Body of pancreas (tissue), 4 donors: Measurements from ENCODE around the gene EID2B. TPM values are rescaled to one million over a fixed set of nuclear protein-coding genes. Genes with fewer than 3 reads are reported as not detected.

Source experiments
- ATAC-seq: fragments of 150-250 bp; one replicate; pipeline ENCODE4 v1.9.1; 2016
- DNase-seq, 4 donors: peaks; one replicate each; pipeline ENCODE4 v3.0.0-alpha.2; 2019
- H3K27ac ChIP-seq, 4 donors: fragments of 200-600 bp; sonication (generic); 1 replicate in 3 of 4; 2 replicates in 1 of 4; pipeline versions ENCODE4 v1.5.1 to v1.6.1; 2016 to 2019; ENCODE audit warnings: mild to moderate bottlenecking in 1 of 4, mixed read lengths in 1 of 4, moderate library complexity in 1 of 4
- H3K27me3 ChIP-seq, 2 donors: fragments of 200-600 bp; sonication (generic); one replicate each; pipeline ENCODE4 v1.6.0; 2016; ENCODE audit warnings: mild to moderate bottlenecking in 1 of 2
- H3K36me3 ChIP-seq, 2 donors: fragments of 200-600 bp; sonication (generic); replicated peaks in 1 of 2; 2 replicates each; pipeline ENCODE4 v1.5.1; 2016; ENCODE audit warnings: low read depth in 2 of 2; ENCODE audit not compliant: insufficient read depth in 1 of 2
- H3K4me1 ChIP-seq: fragments of 200-600 bp; sonication (generic); one replicate; pipeline ENCODE4 v1.6.0; 2016
- H3K4me3 ChIP-seq, 2 donors: fragments of 200-600 bp; sonication (generic); 1 replicate in 1 of 2; 2 replicates in 1 of 2; pipeline ENCODE4 v1.5.1; 2016 to 2019
- H3K9me3 ChIP-seq, 3 donors: fragments of 200-600 bp; sonication (generic); 1 replicate in 2 of 3; 2 replicates in 1 of 3; pipeline ENCODE4 v1.5.1; 2016
- POLR2A ChIP-seq, 3 donors: fragments of 450-650 bp; IDR thresholded peaks; one replicate each; pipeline ENCODE4 v1.6.1; 2016; ENCODE audit warnings: antibody characterized with exemption in 3 of 3, mild to moderate bottlenecking in 2 of 3
- WGBS, 2 donors: methylation state at CpG; one replicate each; pipeline ENCODE4 v1.1.5; 2017; 5-methylcytosine and 5-hydroxymethylcytosine counted together
- intact Hi-C: fragments of 100-400 bp; cut with DNase I; formaldehyde crosslinking; loops from one replicate; pipeline ENCODE4 v1.15.1; 2023
- total RNA-seq, 2 donors: library from RNA; depleted of rRNA; stranded (reverse); fragments of >200 nt; gene quantifications; one replicate each; pipeline ENCODE4 v1.1.0, GENCODE V29; 2016
- TF ChIP-seq, protein P1 (sequence below), 7 experiments: fragments of 450-650 bp in 4 of 7; fragments of 200-600 bp in 3 of 7; sonication (generic) in 3 of 7; IDR thresholded peaks; one replicate each; pipeline ENCODE4 v1.5.1; 2016 to 2019; ENCODE audit warnings: antibody characterized with exemption in 7 of 7

The EID2B gene
- total RNA-seq, 2 donors from 2014 or later: 2.0 to 3.9 TPM

DNA sequence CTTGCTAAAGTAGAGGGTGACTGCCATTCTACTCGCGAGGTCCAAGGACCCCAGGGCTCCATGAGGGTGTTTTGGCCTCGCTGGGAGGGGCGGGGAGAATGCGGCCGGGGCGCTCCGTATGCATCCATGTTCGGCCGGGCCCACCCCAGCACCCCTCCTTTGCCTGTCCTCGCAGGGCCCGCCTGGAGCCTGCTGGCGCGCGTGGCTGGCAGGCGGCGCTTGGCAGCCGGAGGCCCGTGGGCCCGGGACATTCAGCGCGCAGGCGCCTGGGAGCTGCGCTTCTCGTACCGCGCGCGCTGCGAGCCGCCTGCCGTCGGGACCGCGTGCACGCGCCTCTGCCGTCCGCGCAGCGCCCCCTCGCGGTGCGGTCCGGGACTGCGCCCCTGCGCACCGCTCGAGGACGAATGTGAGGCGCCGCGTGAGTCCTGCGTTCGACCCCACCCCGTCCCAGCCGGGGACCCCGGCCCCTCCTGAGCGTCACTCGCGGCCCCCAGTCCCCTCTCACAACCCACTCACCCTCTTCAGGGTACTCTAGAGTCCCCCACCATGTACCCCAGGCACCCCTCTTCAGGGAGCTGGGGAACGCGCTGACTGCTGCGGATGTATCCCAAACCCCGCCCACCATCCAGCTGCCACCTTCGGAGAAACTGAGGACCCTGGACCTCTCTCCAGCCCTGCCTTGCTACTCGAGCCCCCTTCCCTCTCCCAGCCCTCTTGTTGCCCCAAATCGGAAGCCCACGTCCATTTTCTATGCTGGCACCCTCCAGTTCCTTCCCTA, 29.8 kb downstream of the EID2B start:
- DNase-seq (peak; percentile 41 to 58 (median 46)), ATAC-seq (peak; percentile 50)
- H3K36me3 ChIP-seq: no peaks in the 10 kb centered on the region
- 13 to 23% methylated on average over 30 to 69 of the region's 69 CpGs for WGBS, 2 donors
- H3K4me3 ChIP-seq: no peak overlapping the region
- no peak for TF ChIP-seq POLR2A (IDR thresholded peaks at IDR 0.05)
- TF ChIP-seq, protein P1, sequence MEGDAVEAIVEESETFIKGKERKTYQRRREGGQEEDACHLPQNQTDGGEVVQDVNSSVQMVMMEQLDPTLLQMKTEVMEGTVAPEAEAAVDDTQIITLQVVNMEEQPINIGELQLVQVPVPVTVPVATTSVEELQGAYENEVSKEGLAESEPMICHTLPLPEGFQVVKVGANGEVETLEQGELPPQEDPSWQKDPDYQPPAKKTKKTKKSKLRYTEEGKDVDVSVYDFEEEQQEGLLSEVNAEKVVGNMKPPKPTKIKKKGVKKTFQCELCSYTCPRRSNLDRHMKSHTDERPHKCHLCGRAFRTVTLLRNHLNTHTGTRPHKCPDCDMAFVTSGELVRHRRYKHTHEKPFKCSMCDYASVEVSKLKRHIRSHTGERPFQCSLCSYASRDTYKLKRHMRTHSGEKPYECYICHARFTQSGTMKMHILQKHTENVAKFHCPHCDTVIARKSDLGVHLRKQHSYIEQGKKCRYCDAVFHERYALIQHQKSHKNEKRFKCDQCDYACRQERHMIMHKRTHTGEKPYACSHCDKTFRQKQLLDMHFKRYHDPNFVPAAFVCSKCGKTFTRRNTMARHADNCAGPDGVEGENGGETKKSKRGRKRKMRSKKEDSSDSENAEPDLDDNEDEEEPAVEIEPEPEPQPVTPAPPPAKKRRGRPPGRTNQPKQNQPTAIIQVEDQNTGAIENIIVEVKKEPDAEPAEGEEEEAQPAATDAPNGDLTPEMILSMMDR (IDR thresholded peaks at IDR 0.05): peak; percentile 31 to 71 (median 57)
- H3K4me1 ChIP-seq: peaks cover 24% of the 10 kb centered on the region
- H3K27ac ChIP-seq: no peak overlapping the region
- H3K9me3 ChIP-seq: no peaks in the 10 kb centered on the region
- intact Hi-C loops: no loop called here
- peaks cover 0 to 9% of the 10 kb centered on the region in 2 donors for H3K27me3 ChIP-seq

DNA sequence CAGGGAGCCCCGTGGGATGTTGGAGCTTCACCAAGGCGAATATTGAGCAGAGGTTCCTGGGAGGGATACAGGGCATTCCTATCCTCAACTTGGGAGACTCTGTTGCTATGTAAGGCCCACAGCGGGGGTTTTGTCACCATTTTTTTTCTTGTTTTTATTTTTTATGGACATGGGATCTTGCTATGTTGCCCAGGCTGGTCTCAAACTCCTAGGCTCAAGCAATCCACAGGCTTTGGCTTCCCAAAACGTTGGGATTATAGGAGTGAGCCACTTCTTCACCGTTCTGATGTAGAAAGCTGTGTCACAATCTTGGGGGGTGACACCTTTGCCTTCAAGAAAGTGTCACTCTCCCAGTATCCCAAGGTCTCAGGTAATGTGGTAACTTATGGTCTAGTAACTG, 31.3 kb downstream of the EID2B start:
- intact Hi-C loops: no loop called here
- H3K4me3 ChIP-seq: no peak overlapping the region
- H3K36me3 ChIP-seq: no peaks in the 10 kb centered on the region
- TF ChIP-seq, protein P1 (IDR thresholded peaks at IDR 0.05): no peak
- no peak for TF ChIP-seq POLR2A (IDR thresholded peaks at IDR 0.05)
- 61 to 70% methylated on average over 5 of the region's 5 CpGs for WGBS, 2 donors
- peaks cover 27% of the 10 kb centered on the region for H3K4me1 ChIP-seq
- ATAC-seq (no peak), DNase-seq (no peak)
- no peaks in the 10 kb centered on the region for H3K9me3 ChIP-seq
- H3K27ac ChIP-seq: no peak overlapping the region
- peaks cover 0 to 9% of the 10 kb centered on the region in 2 donors for H3K27me3 ChIP-seq

DNA sequence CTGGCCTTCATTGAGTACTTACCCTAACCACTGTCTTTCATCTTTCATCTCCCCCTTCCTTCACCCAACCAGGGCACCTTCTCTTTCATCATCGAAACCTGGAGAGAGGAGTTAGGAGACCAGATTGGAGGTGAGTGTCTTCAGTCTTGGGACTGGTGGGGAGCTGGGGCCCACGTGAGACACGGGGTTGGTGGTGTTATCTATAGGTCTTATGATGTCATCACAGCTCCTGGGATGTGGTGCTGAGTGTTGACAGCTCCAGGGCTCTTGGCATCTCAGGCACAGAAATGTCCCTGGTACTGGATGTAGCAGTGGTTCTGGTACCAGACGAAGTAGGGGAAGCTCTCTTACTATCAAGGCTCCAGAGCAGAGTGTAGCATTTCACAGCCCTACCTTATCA, 32.1 kb downstream of the EID2B start:
- intact Hi-C loops: no loop called here
- WGBS, 2 donors: 40 to 41% methylated on average over 4 of the region's 4 CpGs

DNA sequence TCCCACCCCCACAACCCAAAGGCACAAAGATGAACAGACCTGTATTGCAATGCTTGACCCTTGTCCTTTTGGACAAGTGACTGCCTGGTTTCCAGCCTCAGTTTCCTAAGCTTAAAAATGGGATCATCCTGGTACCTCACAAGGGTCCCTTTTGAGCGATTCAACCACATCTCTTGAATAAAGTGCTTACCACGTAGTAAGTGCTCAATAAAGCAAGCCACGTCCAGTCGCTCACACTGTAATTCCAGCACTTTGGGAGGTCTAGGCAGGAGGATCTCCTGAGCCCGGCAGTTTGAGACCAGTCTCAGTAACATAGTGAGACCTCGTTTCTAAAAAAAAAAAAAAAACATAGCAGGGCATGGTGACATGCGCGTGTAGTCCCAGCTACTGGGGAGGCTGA, 32.7 kb downstream of the EID2B start:
- no peak for DNase-seq
- Histone ChIP-seq H3K27me3 (peaks cover 0 to 9% of the 10 kb centered on the region in 2 donors), H3K4me3 (no peak overlapping the region), H3K27ac (no peak overlapping the region), H3K4me1 (peaks cover 27% of the 10 kb centered on the region), H3K9me3 (no peaks in the 10 kb centered on the region), H3K36me3 (no peaks in the 10 kb centered on the region)
- no peak for TF ChIP-seq POLR2A (IDR thresholded peaks at IDR 0.05)
- ATAC-seq: no peak
- WGBS, 2 donors: 78 to 79% methylated on average over 8 of the region's 8 CpGs
- intact Hi-C loops: no loop called here

More for the DNA sequence above, 32.1 kb downstream of the EID2B start:
- TF ChIP-seq, protein P1 (IDR thresholded peaks at IDR 0.05): no peak
- no peak for TF ChIP-seq POLR2A (IDR thresholded peaks at IDR 0.05)
- no peak for ATAC-seq
- Histone ChIP-seq H3K27ac (no peak overlapping the region), H3K4me1 (peaks cover 27% of the 10 kb centered on the region), H3K9me3 (no peaks in the 10 kb centered on the region), H3K4me3 (no peak overlapping the region), H3K27me3 (peaks cover 0 to 9% of the 10 kb centered on the region in 2 donors), H3K36me3 (no peaks in the 10 kb centered on the region)
- no peak for DNase-seq

DNA sequence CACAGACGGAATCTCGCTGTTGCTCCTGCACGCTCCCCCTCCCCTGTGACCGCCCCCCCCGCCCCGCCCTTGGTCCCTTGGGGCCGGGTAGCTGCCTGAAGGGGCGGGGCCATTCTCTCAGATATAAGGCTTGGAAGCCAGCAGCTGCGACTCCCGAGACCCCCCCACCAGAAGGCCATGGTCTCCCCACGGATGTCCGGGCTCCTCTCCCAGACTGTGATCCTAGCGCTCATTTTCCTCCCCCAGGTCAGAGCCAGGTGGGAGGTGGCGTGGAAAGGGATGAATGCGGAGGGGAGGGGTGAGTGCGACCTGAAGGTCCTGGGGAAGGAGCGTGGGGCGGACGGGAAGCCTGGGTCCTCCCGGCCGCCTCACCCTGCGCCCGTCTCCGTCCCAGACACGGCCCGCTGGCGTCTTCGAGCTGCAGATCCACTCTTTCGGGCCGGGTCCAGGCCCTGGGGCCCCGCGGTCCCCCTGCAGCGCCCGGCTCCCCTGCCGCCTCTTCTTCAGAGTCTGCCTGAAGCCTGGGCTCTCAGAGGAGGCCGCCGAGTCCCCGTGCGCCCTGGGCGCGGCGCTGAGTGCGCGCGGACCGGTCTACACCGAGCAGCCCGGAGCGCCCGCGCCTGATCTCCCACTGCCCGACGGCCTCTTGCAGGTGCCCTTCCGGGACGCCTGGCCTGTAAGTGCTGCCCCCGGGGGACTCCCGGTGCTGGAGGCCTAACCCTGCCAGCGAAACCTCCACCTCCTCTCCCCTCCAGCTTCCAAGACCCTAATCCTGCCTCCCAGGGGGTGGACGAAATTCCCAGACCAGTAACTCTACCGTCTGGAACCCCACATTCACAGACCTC, 33.6 kb downstream of the EID2B start, which contains the start of gene DLL3:
TSS of gene DLL3 (plus strand) at position 150 of the 845 bp plus-strand sequence. CDS start at position 178, 28 bp downstream.
- WGBS, 2 donors: 2 to 3% methylated on average over 7 to 56 of the region's 60 CpGs
- ATAC-seq (no peak), DNase-seq (no peak)
- no peak within 1 kb of the TSS for H3K4me3 ChIP-seq
- H3K9me3 ChIP-seq: no peaks in the 10 kb centered on the region
- peaks cover 0 to 9% of the 10 kb centered on the region in 2 donors for H3K27me3 ChIP-seq
- H3K27ac ChIP-seq: no peak within 1 kb of the TSS
- peaks cover 27% of the 10 kb centered on the region for H3K4me1 ChIP-seq
- intact Hi-C loops: no loop called here
- no peak for TF ChIP-seq POLR2A (IDR thresholded peaks at IDR 0.05)
- TF ChIP-seq, protein P1 (IDR thresholded peaks at IDR 0.05): no peak
- H3K36me3 ChIP-seq: no peaks in the 10 kb centered on the region
